HG03457 (cell line): ENCODE results near the gene POLRMT.

Experiments used
- ATAC-seq: cut with Tn5 transposase; IDR thresholded peaks from one replicate; pipeline ENCODE4 v1.9.1; 2021; ENCODE audit warnings: moderate number of reproducible peaks; ENCODE audit not compliant: unreplicated experiment

Gene POLRMT

DNA sequence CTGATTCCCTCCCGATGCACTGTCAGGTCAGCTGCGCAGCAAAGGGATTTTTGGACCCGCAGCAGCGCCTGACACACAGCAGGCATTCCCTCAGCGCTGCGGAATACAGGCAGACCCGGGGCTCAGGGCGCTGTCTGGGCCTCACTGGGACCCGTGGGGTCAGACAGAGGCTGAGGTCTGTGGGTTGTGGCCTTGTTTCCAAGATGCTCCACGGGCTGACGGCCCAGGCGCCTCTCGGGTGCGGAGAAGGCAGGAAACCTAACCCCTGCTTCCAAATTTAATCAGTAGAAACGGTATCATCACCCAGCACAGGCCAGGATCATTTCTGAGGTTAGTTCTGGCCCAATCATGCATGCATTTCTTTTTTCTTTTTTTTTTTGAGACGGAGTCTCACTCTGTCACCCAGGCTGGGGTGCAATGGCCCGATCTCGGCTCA, 30.4 kb upstream of the POLRMT start:
- ATAC-seq = no peak

DNA sequence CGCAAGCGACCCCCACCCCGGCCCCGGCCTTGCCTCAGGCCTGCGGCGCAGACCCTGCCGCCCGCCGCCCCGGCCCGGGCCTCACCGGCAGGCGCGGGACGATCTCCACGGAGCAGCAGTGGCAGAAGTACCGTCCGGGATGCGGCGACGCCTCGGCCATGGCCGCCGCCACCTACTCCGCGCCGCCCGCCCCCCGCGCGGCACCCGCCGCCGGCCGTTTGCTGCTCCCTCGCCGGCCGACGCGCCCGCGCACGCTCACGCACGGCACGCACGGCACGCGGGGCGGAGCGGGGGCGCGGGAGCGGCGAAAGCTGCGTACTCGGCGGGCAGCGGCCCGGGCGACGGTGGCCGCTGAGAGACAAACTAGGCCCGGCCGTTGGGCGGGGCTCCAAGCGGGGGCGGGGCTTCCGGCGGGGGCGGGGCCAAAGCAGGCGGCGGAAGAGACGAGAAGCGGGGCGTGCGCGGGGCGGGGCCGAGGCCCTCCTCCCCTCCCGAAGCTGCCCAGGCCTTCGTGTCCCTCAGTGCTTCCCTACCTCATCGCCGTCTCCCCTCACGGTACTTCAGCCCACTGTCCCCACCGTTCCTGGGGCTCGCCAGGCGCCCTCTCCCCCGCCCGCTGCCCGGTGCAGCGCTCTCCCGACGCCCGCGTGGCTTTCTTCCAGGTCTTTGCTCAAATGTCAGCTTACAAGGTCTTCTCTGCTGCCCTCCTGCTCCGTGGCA, 29.8 kb upstream of the POLRMT start, which contains the start of gene RNF126:
Gene RNF126, minus strand, starts transcription at position 253 of the 720 bp plus-strand sequence. Its CDS starts 93 bp downstream, at position 160.
- ATAC-seq = peak; percentile 47

GRCh38 chr19:662207-662961, 29.0 kb upstream of the POLRMT start:
- ATAC-seq = no peak

DNA sequence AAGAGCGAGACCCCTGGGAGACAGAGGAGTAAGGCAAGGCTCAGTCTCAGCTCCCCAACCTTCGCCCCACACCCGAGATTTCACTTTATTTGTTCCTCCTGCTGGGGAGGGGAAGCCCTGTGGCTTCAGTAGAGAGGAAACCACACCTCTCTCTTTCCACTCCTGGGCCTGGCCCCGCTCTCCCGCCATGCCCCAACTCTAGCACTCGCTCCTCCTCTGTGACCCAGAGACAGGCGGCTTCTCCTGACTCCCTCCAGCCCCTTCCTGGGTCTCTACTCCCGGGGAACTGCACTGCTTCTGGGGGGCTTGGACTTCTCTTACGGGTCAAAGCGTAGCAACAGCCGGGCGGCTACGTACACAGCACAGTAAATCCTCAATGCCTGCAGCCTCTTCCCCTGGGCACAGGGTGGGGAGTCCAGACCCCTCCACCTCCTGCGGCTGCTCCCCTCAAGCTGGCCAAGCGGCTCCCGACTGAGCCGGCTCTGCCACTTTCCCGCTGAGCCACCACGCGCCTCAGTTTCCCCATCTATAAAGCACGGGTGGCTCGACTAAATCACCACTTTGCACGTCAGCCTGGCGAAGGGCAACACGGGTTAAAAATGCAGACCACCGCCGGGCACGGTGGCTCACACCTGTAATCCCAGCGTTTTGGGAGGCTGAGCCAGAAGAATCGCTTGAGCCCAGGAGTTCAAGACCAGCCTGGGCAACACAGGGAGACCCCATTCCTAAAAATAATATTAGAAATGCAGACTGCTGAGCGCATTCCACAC, 28.3 kb upstream of the POLRMT start:
- ATAC-seq = no peak

DNA sequence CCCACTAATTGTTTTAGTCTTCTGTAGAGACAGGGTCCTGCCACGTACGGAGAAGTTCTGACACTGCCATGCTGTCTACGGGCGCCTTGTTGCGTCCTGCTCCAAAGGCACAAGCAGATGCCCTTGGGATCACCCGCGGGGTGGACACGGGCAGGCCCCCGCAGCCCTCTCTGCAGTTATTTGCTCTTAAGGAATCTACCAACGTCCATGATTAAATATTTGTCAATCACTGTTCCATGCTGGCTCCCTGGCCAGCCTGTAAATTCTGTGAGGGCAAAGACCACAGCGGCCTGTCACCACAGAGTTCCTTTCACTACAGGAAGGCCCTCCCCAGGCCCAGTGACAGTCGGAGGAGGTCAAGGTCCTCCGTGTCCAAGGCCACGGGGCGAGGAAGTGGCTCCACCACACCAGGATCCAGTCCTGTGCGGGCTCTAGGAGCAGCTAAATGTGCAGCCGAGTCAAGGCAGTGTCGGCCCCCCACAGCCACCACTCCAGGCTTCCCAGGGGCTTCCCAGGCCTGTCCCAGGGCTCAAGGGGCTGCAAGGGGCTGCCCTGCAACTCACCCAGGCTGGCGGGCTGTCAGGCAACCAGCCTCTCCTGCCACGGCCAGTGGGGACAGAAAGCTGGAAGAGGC, 27.6 kb upstream of the POLRMT start:
- ATAC-seq = no peak

DNA sequence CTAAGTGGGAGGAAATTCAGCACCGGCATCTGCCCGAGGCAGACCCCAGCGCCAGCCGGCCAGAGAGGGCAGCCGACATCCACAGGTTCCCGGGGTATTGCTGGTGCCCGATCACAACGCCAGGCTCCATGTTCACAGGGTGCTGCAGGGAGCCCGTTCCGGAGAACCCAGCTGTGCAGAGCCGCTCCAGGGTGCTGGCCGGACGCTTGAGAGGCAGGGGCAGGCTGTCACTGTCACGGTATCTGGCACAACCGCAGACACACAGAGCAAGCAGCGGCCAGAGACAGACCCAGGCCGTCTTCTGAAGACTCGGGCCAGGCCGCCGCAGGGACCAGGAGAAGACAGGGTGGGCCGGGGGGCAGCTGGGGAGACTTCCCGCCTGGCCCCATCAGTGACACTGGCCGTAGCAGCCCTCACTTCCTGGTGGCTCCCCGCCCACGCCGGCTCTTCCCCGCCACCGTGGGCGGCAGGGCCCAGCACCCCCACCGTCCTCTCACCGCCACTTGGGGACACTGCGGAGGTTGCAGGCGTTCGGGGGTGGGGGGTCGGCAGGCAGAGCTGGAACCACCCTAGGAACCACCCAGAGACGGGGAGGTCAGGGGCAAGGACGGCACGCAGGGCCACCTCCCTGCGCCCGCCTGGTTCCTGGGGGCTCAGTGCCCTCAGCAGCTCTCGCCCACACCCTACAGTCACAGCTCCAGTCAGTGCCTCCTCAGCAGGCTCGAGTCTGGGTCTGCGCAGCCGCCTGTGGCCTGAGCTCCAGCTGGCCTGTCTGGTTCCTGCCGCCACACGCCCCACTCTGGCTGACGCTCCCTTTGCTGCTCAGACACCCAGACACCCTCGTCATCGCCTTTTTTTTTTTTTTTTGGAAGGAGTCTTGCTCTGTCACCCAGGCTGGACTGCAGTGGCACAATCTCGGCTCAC, 25.8 kb upstream of the POLRMT start:
- ATAC-seq = no peak

GRCh38 chr19:658059-658839, 24.9 kb upstream of the POLRMT start:
- ATAC-seq = no peak

GRCh38 chr19:657611-658010, 24.3 kb upstream of the POLRMT start:
- ATAC-seq = no peak

DNA sequence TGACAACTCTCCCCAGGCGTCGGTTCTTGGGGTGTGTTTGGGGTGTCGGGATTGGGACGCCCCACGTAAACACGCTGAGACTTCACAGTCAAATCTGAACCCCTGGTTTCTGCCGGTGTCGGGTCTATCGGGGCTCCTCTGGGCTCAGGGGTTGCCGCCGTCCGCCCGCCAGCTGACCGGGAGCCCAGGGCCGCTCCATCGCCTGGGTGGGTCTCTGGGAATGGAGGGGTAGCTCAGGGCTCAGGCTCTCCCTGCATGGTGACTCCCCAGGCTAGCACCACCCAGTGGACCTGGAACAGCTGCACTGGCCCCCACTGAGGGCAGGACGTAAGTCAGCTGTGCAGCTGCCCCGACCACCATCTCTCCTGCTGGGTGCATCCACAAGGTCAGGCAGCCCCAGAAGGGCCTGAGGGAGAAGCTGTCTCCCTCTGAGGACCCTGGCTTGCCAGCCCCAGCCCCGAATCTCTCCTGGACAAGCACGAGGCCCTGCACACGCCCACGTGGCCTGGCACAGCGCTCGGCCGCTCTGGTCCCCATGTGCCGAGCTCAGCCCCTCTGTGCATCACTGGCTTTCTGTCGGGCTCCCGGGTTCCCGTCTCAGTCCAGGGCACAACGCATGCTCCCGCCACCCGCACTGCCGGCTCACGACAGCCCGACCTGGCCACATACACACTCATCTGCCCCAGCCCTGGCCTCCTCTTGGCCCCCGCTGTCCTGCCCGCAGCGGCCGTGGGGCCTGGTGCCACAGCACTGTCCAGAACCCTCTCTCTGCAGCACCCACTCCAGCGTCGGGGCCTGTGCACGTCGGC, 23.6 kb upstream of the POLRMT start:
- ATAC-seq = no peak

DNA sequence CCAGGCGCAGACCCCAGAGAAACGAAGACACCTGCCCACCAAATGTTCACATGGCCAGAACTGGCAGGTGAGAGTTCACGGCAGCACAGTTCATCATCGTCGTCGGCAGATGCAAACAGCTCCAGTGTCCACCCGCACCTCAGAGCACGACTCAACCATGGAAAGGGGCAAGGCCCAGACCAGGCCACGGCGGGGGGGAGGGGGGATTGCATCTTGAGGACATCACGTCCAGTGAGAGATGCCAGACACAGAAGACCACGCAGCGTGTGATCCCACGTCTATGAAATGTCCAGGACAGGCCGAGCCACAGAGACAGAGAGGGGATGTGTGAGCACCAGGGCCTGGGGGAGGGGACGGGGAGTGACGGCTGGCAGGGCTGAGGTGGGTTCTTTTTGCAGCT, 22.4 kb upstream of the POLRMT start:
- ATAC-seq = no peak

- no peak for ATAC-seq
These were observed 20.1 kb upstream of the POLRMT start for GRCh38 chr19:653425-653824.

- no peak for ATAC-seq
These were observed 19.4 kb upstream of the POLRMT start for GRCh38 chr19:652467-653389.

DNA sequence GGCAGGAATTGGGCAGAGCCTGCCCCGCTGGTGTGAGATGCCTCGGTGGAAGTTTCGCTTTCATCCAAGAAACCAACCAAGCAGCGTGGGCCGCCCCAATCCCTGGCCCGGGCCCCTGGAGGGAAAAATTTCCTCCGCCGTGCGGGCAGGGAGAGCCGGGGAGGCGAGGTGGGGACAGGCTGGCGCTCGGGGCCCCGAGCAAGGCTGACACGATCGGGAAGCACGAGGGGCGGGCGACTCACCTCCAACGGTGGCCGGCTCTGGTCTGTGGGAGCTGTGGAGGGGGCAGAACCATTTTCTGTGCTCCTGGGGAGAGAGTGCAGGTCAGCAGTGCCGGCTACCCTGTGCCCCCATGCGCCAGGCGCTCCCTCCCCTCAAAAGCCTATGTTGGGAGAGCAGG, 18.7 kb upstream of the POLRMT start:
- no peak for ATAC-seq

GRCh38 chr19:651114-651818, 17.9 kb upstream of the POLRMT start:
- no peak for ATAC-seq

GRCh38 chr19:650121-650520, 16.8 kb upstream of the POLRMT start:
- no peak for ATAC-seq

- ATAC-seq = no peak
These were observed 15.8 kb upstream of the POLRMT start for GRCh38 chr19:648904-649801.
